Esophagus muscularis mucosa (tissue), 4 donors: ENCODE data around the gene KRT78.

ENCODE experiments used
- CTCF ChIP-seq, 3 experiments: fragments of 200-600 bp in 2 of 3; fragments of 450-650 bp in 1 of 3; sonication (generic) in 2 of 3; IDR thresholded peaks; one replicate each; pipeline ENCODE4 v1.5.1; 2017 to 2019; ENCODE audit warnings: antibody characterized with exemption in 3 of 3, mild to moderate bottlenecking in 2 of 3, moderate library complexity in 1 of 3
- EP300 ChIP-seq: sonication (generic); formaldehyde crosslinking; IDR thresholded peaks from one replicate; pipeline ENCODE4 v1.6.1; 2017; ENCODE audit warnings: antibody characterized with exemption
- POLR2A ChIP-seq: fragments of 450-650 bp; IDR thresholded peaks from one replicate; pipeline ENCODE4 v1.6.1; 2017; ENCODE audit warnings: antibody characterized with exemption, moderate library complexity, mild to moderate bottlenecking, low read depth
- POLR2AphosphoS5 ChIP-seq, 2 donors: sonication (generic); formaldehyde crosslinking; IDR thresholded peaks; one replicate each; pipeline ENCODE4 v1.6.1; 2017; ENCODE audit warnings: antibody characterized with exemption in 2 of 2

GRCh38 chr12:52836491-52837412 lies 12.0 kb downstream of the KRT78 start:
- TF ChIP-seq CTCF (IDR thresholded peaks at IDR 0.05) (no peak), POLR2A (no peak), EP300 (no peak), POLR2AphosphoS5 (IDR thresholded peaks at IDR 0.05) (no peak)
